ENCODE measurements around the gene TCOF1.
A peak's percentile ranks its signal among the peaks of the same experiment; 100 is the strongest.
"Not testable (repeated sequence)": the region's sequence is repeated elsewhere in the genome, so short reads cannot be mapped to it uniquely, and the experiment has no call there.

TCOF1 gene

GRCh38 chr5:150404941-150405816 lies 47.7 kb downstream of the TCOF1 start:
- no peak for DNase-seq

GRCh38 chr5:150406103-150406722 lies 48.7 kb downstream of the TCOF1 start:
- no peak for DNase-seq

- DNase-seq, result no peak
Measured at GRCh38 chr5:150406723-150407095, 49.2 kb downstream of the TCOF1 start.

- no peak for DNase-seq
Measured at GRCh38 chr5:150407096-150407720, 49.7 kb downstream of the TCOF1 start.

GRCh38 chr5:150408231-150408943 lies 50.9 kb downstream of the TCOF1 start:
- no peak for DNase-seq

- DNase-seq, result peak; percentile 61
Measured at GRCh38 chr5:150409638-150410523, 52.4 kb downstream of the TCOF1 start.

GRCh38 chr5:150410524-150411244 lies 53.2 kb downstream of the TCOF1 start:
- DNase-seq, result peak; percentile 57

- DNase-seq, result peak; percentile 71
Measured at GRCh38 chr5:150411245-150411979, 53.9 kb downstream of the TCOF1 start.

GRCh38 chr5:150412319-150413175 lies 55.0 kb downstream of the TCOF1 start, which contains the start of gene CD74:
Gene CD74, minus strand, starts transcription at chr5:150412910. Its CDS starts 161 bp downstream, at chr5:150412749.
- peak; percentile 96 for DNase-seq

- DNase-seq, result no peak
Measured at GRCh38 chr5:150413176-150413901, 55.8 kb downstream of the TCOF1 start.

GRCh38 chr5:150413902-150414790 lies 56.6 kb downstream of the TCOF1 start:
- not testable (repeated sequence) for DNase-seq

- DNase-seq, result no peak
Measured at GRCh38 chr5:150419630-150420270, 62.3 kb downstream of the TCOF1 start.

- no peak for DNase-seq
Measured at GRCh38 chr5:150422075-150422474, 64.6 kb downstream of the TCOF1 start.

- DNase-seq, result no peak
Measured at GRCh38 chr5:150422758-150423157, 65.3 kb downstream of the TCOF1 start.

GRCh38 chr5:150426165-150426564 lies 68.7 kb downstream of the TCOF1 start:
- not testable (repeated sequence) for DNase-seq

- no peak for DNase-seq
Measured at GRCh38 chr5:150428106-150428876, 70.8 kb downstream of the TCOF1 start.

Measured in CD4-positive, alpha-beta T cell treated with Interleukin-4 for 4 hours (primary cell).